Astrocyte of the cerebellum (primary cell): Measurements from ENCODE around the gene FGF2.

ENCODE experiments used
- DNase-seq: peaks from one replicate; pipeline ENCODE4 v3.0.0-alpha.2; 2011; ENCODE audit warnings: low read depth
- H3K4me3 ChIP-seq: 2 replicates; pipeline ENCODE4 v1.5.1; 2011; ENCODE audit warnings: mild to moderate bottlenecking, low read depth, low read length, moderate library complexity
- CTCF ChIP-seq: IDR thresholded peaks from 2 replicates; pipeline ENCODE4 v1.5.1; 2012; ENCODE audit warnings: low read length, low read depth, moderate library complexity, mild to moderate bottlenecking; ENCODE audit errors: missing control alignments
- in situ Hi-C: cut with HindIII; loops from 2 replicates; pipeline ENCODE4 v1.10.0; 2017; ENCODE audit warnings: low sequenced_read_pairs

Gene FGF2

GRCh38 chr4:122831515-122832196 lies 5.0 kb downstream of the FGF2 start:
- no peak for TF ChIP-seq CTCF
- H3K4me3 ChIP-seq = no peak overlapping the region
- DNase-seq = no peak
- in situ Hi-C loops = no loop called here

GRCh38 chr4:122832732-122833131 lies 6.1 kb downstream of the FGF2 start:
- no peak for TF ChIP-seq CTCF
- DNase-seq = no peak
- in situ Hi-C loops = no loop called here
- no peak overlapping the region for H3K4me3 ChIP-seq

- DNase-seq = no peak
- in situ Hi-C loops = no loop called here
- no peak for TF ChIP-seq CTCF
- no peak overlapping the region for H3K4me3 ChIP-seq
These were observed 7.4 kb downstream of the FGF2 start for GRCh38 chr4:122833999-122834398.

GRCh38 chr4:122836941-122837340 lies 10.3 kb downstream of the FGF2 start:
- no peak overlapping the region for H3K4me3 ChIP-seq
- TF ChIP-seq CTCF = no peak
- in situ Hi-C loops = no loop called here
- DNase-seq = no peak

GRCh38 chr4:122838034-122838433 lies 11.4 kb downstream of the FGF2 start:
- no peak overlapping the region for H3K4me3 ChIP-seq
- TF ChIP-seq CTCF = no peak
- in situ Hi-C loops = no loop called here
- no peak for DNase-seq

- TF ChIP-seq CTCF = no peak
- in situ Hi-C loops = no loop called here
- H3K4me3 ChIP-seq = no peak overlapping the region
- no peak for DNase-seq
These were observed 15.8 kb downstream of the FGF2 start for GRCh38 chr4:122842392-122842791.
